Measurements from ENCODE around the gene NLK. TPM values are rescaled to one million over a fixed set of nuclear protein-coding genes. Genes with fewer than 3 reads are reported as not detected.

The NLK gene
- 34.2 and 51.0 TPM in 2 replicates for total RNA-seq

DNA sequence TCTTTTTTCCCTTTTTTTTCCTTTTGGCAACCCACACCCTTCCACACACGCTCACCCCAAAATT is at the start of gene NLK:
Gene NLK, plus strand, starts transcription at position 21 of the 64 bp plus-strand sequence. CDS start 197 bp downstream, outside the sequence.

Other genes with a start within 250 kb of the NLK start
- 0.88 TPM in 1 of 2 replicates, not detected in the other for gene NOS2, start 242.1 kb upstream of the NLK start, total RNA-seq
- 2.6 and 3.7 TPM in 2 replicates for gene LYRM9, start 149.3 kb upstream of the NLK start, total RNA-seq